Psoas muscle (tissue), 8 donors: Measurements from ENCODE around the gene VEGFC. TPM values are rescaled to one million over a fixed set of nuclear protein-coding genes. Genes with fewer than 3 reads are reported as not detected.

ENCODE experiments used
- ATAC-seq, 4 donors: fragments of 200-7000 bp; cut with Tn5 transposase; one replicate each; pipeline ENCODE4 v1.9.1; 2020; ENCODE audit warnings: moderate library complexity in 3 of 4, mild to moderate bottlenecking in 2 of 4
- DNase-seq, 2 donors: peaks; one replicate each; pipeline ENCODE4 v3.0.0-alpha.2; 2020
- H3K27ac ChIP-seq: fragments of 200-600 bp; one replicate; pipeline ENCODE4 v1.8.0; 2022
- H3K27me3 ChIP-seq, 3 donors: fragments of 200-600 bp in 1 of 3; one replicate each; pipeline versions ENCODE4 v1.6.1 to v1.8.0; 2013 to 2022; ENCODE audit warnings: low read length in 2 of 3, mild to moderate bottlenecking in 2 of 3, moderate library complexity in 1 of 3; ENCODE audit not compliant: insufficient read depth in 3 of 3
- H3K36me3 ChIP-seq, 2 donors: fragments of 200-600 bp in 1 of 2; one replicate each; pipeline versions ENCODE4 v1.6.1 to v1.8.0; 2013 to 2022; ENCODE audit warnings: low read depth in 1 of 2, mild to moderate bottlenecking in 1 of 2, moderate library complexity in 1 of 2; ENCODE audit not compliant: insufficient read depth in 1 of 2
- H3K4me1 ChIP-seq: fragments of 200-600 bp; one replicate; pipeline ENCODE4 v1.8.0; 2022
- H3K4me3 ChIP-seq: fragments of 200-600 bp; one replicate; pipeline ENCODE4 v1.8.0; 2022; ENCODE audit warnings: mild to moderate bottlenecking
- H3K9me3 ChIP-seq: fragments of 200-600 bp; one replicate; pipeline ENCODE4 v1.8.0; 2022
- CTCF ChIP-seq: fragments of 200-600 bp; IDR thresholded peaks from one replicate; pipeline ENCODE4 v1.8.0; 2022; ENCODE audit warnings: antibody characterized with exemption
- WGBS, 3 donors: extraction: QIAGEN DNeasy Blood & Tissue Kit; methylation state at CpG; one replicate each; pipeline versions ENCODE4 v1.1.6 to v1.1.7; 2013; 5-methylcytosine and 5-hydroxymethylcytosine counted together
- intact Hi-C, 2 donors: fragments of 100-400 bp; cut with DNase I; formaldehyde crosslinking; loops; one replicate each; pipeline versions ENCODE4 v1.11.0 to v1.14.2; 2022
- polyA plus RNA-seq, 3 donors: library from polyadenylated mRNA; stranded (reverse); fragments of 200-250 nt; gene quantifications; one replicate each; pipeline ENCODE4 v1.2.3, GENCODE V29; 2013
- total RNA-seq, 4 donors: library from RNA; stranded (reverse); fragmentation: NEBNext Ultra II Directional in 2 of 4; extraction: Animal tissue kit (Norgen Biotek cat#: 25700) in 2 of 4; gene quantifications; one replicate each; pipeline versions ENCODE4 v1.2.1 to v1.2.4, GENCODE V29; 2021 to 2023
- donor health status: healthy with polysubstance abuse.
- donor health status: DM: no; HTN: no; CAD: no; lungs with moderate emphysema.
- donor health status: Bipolar disorder and iron deficiency.
- donor health status: healthy.
- donor health status: DM: yes; HTN: yes; CAD: no.
- donor health status: DM: no; HTN: no; CAD: no.
- donor health status: DM: no; HTN: no; CAD: no.
- donor health status: DM: yes; HTN: yes; CAD: no.

The VEGFC gene
- total and polyA plus RNA-seq, 7 donors, result 1.8 to 7.0 (median 3.0) TPM

- TF ChIP-seq CTCF, result no peak
- no peaks in the 10 kb centered on the region for H3K4me1 ChIP-seq
- 37 to 56% (median 51%) methylated on average over 1 of the region's 1 CpG for WGBS, 3 donors
- no peaks in the 10 kb centered on the region for H3K27me3 ChIP-seq
- intact Hi-C loops, result no loop called here
- peaks cover 0 to 2% of the 10 kb centered on the region in 2 donors for H3K36me3 ChIP-seq
- H3K9me3 ChIP-seq, result peaks cover 3% of the 10 kb centered on the region
- ATAC-seq, result no peak
- H3K4me3 ChIP-seq, result no peak overlapping the region
- no peak for DNase-seq
- H3K27ac ChIP-seq, result no peak overlapping the region
Measured at GRCh38 chr4:176718881-176719280, 73.8 kb downstream of the VEGFC start.

- Histone ChIP-seq H3K36me3 (peaks cover 0 to 2% of the 10 kb centered on the region in 2 donors), H3K27ac (no peak overlapping the region), H3K4me1 (no peaks in the 10 kb centered on the region), H3K4me3 (no peak overlapping the region), H3K27me3 (no peaks in the 10 kb centered on the region), H3K9me3 (peaks cover 3% of the 10 kb centered on the region)
- intact Hi-C loops, result no loop called here
- no peak for DNase-seq
- 61 to 80% (median 76%) methylated on average over 2 of the region's 2 CpGs for WGBS, 3 donors
- no peak for TF ChIP-seq CTCF
- no peak for ATAC-seq
Measured at GRCh38 chr4:176717237-176717636, 75.5 kb downstream of the VEGFC start.

- H3K4me1 ChIP-seq, result no peaks in the 10 kb centered on the region
- no peaks in the 10 kb centered on the region for H3K27me3 ChIP-seq
- no peak overlapping the region for H3K27ac ChIP-seq
- no peak overlapping the region for H3K4me3 ChIP-seq
- DNase-seq, result no peak
- H3K9me3 ChIP-seq, result no peaks in the 10 kb centered on the region
- intact Hi-C loops, result no loop called here
- 44 to 53% (median 47%) methylated on average over 5 of the region's 5 CpGs for WGBS, 3 donors
- no peak for TF ChIP-seq CTCF
- ATAC-seq, result peak in 2 of 4 donors; percentile 37 to 41
- no peaks in the 10 kb centered on the region for H3K36me3 ChIP-seq
Measured at GRCh38 chr4:176709417-176709816, 83.3 kb downstream of the VEGFC start.

GRCh38 chr4:176708771-176709311 is 83.9 kb downstream of the VEGFC start:
- intact Hi-C loops, result no loop called here
- no peak for TF ChIP-seq CTCF
- no peak overlapping the region for H3K27ac ChIP-seq
- no peaks in the 10 kb centered on the region for H3K9me3 ChIP-seq
- H3K36me3 ChIP-seq, result no peaks in the 10 kb centered on the region
- DNase-seq (no peak), ATAC-seq (no peak)
- H3K4me1 ChIP-seq, result no peaks in the 10 kb centered on the region
- H3K4me3 ChIP-seq, result no peak overlapping the region
- no peaks in the 10 kb centered on the region for H3K27me3 ChIP-seq

GRCh38 chr4:176690716-176691115 is 102.0 kb downstream of the VEGFC start:
- Histone ChIP-seq H3K4me3 (no peak overlapping the region), H3K4me1 (no peaks in the 10 kb centered on the region), H3K9me3 (no peaks in the 10 kb centered on the region), H3K27ac (no peak overlapping the region), H3K36me3 (peaks cover 0 to 11% of the 10 kb centered on the region in 2 donors), H3K27me3 (no peaks in the 10 kb centered on the region)
- ATAC-seq (no peak), DNase-seq (no peak)
- WGBS, 3 donors, result 53 to 61% (median 55%) methylated on average over 5 of the region's 5 CpGs
- no peak for TF ChIP-seq CTCF
- intact Hi-C loops, result no loop called here
